Measurements from ENCODE around the gene PDS5A. TPM values are rescaled to one million over a fixed set of nuclear protein-coding genes. Genes with fewer than 3 reads are reported as not detected.

PDS5A gene
- total RNA-seq, 4 donors from 2014 or later = 58.8 to 114 (median 68.6) TPM

GRCh38 chr4:39975488-39976089 lies 2.1 kb downstream of the PDS5A start:
- no peak for TF ChIP-seq CTCF (IDR thresholded peaks at IDR 0.05; ENCODE audit: low read depth)

GRCh38 chr4:39970671-39971640 lies 6.8 kb downstream of the PDS5A start:
- no peak for TF ChIP-seq CTCF (IDR thresholded peaks at IDR 0.05; ENCODE audit: low read depth)

GRCh38 chr4:39963656-39964055 lies 14.1 kb downstream of the PDS5A start:
- TF ChIP-seq CTCF (IDR thresholded peaks at IDR 0.05; ENCODE audit: low read depth) = no peak

- no peak for TF ChIP-seq CTCF (IDR thresholded peaks at IDR 0.05; ENCODE audit: low read depth)
Observed at GRCh38 chr4:39961311-39961877, 16.3 kb downstream of the PDS5A start.

GRCh38 chr4:39950861-39951481 lies 26.7 kb downstream of the PDS5A start:
- TF ChIP-seq CTCF (IDR thresholded peaks at IDR 0.05; ENCODE audit: low read depth) = no peak

GRCh38 chr4:39947963-39948362 lies 29.7 kb downstream of the PDS5A start:
- no peak for TF ChIP-seq CTCF (IDR thresholded peaks at IDR 0.05; ENCODE audit: low read depth)

- no peak for TF ChIP-seq CTCF (IDR thresholded peaks at IDR 0.05; ENCODE audit: low read depth)
Observed at GRCh38 chr4:39947417-39947816, 30.3 kb downstream of the PDS5A start.
